Fibroblast of lung (primary cell): Measurements from ENCODE around the gene CDC20B. TPM values are rescaled to one million over a fixed set of nuclear protein-coding genes. Genes with fewer than 3 reads are reported as not detected.

ENCODE experiments used
- DNase-seq, 2 donors: peaks; one replicate each; pipeline versions ENCODE4 v3.0.0 to v3.0.0-alpha.2; 2010; ENCODE audit warnings: low read depth in 2 of 2
- H2AFZ ChIP-seq: 2 replicates; pipeline ENCODE4 v1.5.1; 2012; ENCODE audit warnings: low read length, control low read depth, inconsistent platforms
- H3K27ac ChIP-seq: 2 replicates; pipeline ENCODE4 v1.5.1; 2011; ENCODE audit warnings: low read length, control low read depth; ENCODE audit not compliant: insufficient read depth
- H3K27me3 ChIP-seq: 2 replicates; pipeline ENCODE4 v1.5.1; 2011; ENCODE audit warnings: mild to moderate bottlenecking, low read length; ENCODE audit not compliant: control insufficient read depth, insufficient read depth
- H3K36me3 ChIP-seq: 2 replicates; pipeline ENCODE4 v1.5.1; 2011; ENCODE audit warnings: low read length; ENCODE audit not compliant: control insufficient read depth, insufficient read depth
- H3K4me1 ChIP-seq: 2 replicates; pipeline ENCODE4 v1.5.1; 2011; ENCODE audit warnings: low read length; ENCODE audit not compliant: control insufficient read depth, insufficient read depth; ENCODE audit errors: extremely low read depth
- H3K4me2 ChIP-seq: 2 replicates; pipeline ENCODE4 v1.5.1; 2011; ENCODE audit warnings: low read length, control low read depth; ENCODE audit not compliant: insufficient read depth; ENCODE audit errors: extremely low read depth
- H3K4me3 ChIP-seq, 4 experiments: fragments of 200-600 bp in 1 of 4; sonication (generic) in 1 of 4; replicated peaks in 1 of 4; 2 replicates each; pipeline ENCODE4 v1.5.1; 2011 to 2016; ENCODE audit warnings: low read length in 4 of 4, low read depth in 3 of 4, mild to moderate bottlenecking in 3 of 4, control low read depth in 2 of 4, inconsistent platforms in 1 of 4, mixed read lengths in 1 of 4; ENCODE audit not compliant: insufficient read depth in 1 of 4; ENCODE audit errors: control extremely low read depth in 1 of 4
- H3K79me2 ChIP-seq: 2 replicates; pipeline ENCODE4 v1.5.1; 2012; ENCODE audit warnings: mild to moderate bottlenecking, low read length, inconsistent platforms; ENCODE audit not compliant: control insufficient read depth, insufficient read depth
- H3K9ac ChIP-seq: 2 replicates; pipeline ENCODE4 v1.5.1; 2011; ENCODE audit warnings: mild to moderate bottlenecking, low read length, control low read depth; ENCODE audit not compliant: insufficient read depth
- H3K9me3 ChIP-seq: 2 replicates; pipeline ENCODE4 v1.5.1; 2012; ENCODE audit warnings: low read depth, low read length; ENCODE audit not compliant: control insufficient read depth, insufficient read depth
- H4K20me1 ChIP-seq: 2 replicates; pipeline ENCODE4 v1.5.1; 2011; ENCODE audit warnings: low read length; ENCODE audit not compliant: control insufficient read depth, insufficient read depth; ENCODE audit errors: extremely low read depth
- EZH2 ChIP-seq: IDR thresholded peaks from 2 replicates; pipeline ENCODE4 v1.5.1; 2012; ENCODE audit warnings: low read length, control low read depth, mild to moderate bottlenecking; ENCODE audit errors: missing control alignments
- polyA plus RNA-seq, 2 donors: library from polyadenylated mRNA; depleted of rRNA in 1 of 2; stranded (reverse) in 1 of 2; unstranded in 1 of 2; fragments of >200 nt; gene quantifications; 2 replicates each; pipeline ENCODE4 v1.2.1, GENCODE V29; 2011 to 2012; ENCODE audit warnings: missing spikeins in 1 of 2
- total RNA-seq: library from RNA; depleted of rRNA; stranded (reverse); fragments of >200 nt; gene quantifications from 2 replicates; pipeline ENCODE4 v1.2.1, GENCODE V29; 2014
- TF ChIP-seq, protein P1 (sequence below), 2 donors: IDR thresholded peaks in 1 of 2; conservative IDR thresholded peaks in 1 of 2; 1 replicate in 1 of 2; 2 replicates in 1 of 2; pipeline ENCODE4 v1.5.1; 2011 to 2012; ENCODE audit warnings: low read length in 2 of 2, control low read depth in 1 of 2, inconsistent platforms in 1 of 2, low read depth in 1 of 2, mild to moderate bottlenecking in 1 of 2

CDC20B gene
- total and polyA plus RNA-seq, 2 donors (not counting 1 experiment from before 2014, with no cell fraction given) = under 0.01 TPM; not detected in 1

DNA sequence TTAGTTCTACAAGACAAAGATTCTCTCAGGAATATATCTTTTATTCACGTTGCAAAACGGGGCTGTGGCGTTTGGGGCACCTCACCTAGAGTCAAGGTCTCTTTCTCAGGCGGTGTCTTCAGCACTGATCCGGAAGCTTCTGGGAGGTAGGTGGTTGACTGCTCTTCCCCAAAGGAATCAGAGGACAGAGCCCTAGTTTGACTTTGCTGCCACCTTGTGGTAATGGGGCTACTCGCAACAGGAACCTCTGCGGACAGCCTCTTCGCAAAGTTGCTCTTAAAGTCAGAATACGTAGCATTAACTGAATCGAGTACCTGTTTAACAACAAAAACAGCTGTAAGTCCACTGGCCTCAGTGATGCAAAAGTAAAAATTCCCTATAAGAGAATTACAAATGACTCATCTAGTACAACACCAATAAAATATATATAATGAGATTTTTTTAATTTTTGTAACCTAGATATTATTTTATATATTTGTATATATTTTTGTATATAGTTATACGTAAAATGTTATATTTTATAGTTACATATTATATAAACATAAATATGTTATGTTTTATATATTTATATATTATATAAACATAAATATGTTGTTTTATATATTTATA lies 26.3 kb downstream of the CDC20B start:
- Histone ChIP-seq H3K4me3 (no peak overlapping the region), H3K4me2 (no peak overlapping the region), H3K36me3 (no peaks in the 10 kb centered on the region), H2AFZ (no peak overlapping the region), H3K4me1 (no peaks in the 10 kb centered on the region), H3K9ac (no peak overlapping the region), H3K27ac (no peak overlapping the region), H3K79me2 (no peaks in the 10 kb centered on the region), H3K9me3 (no peaks in the 10 kb centered on the region), H4K20me1 (no peaks in the 10 kb centered on the region), H3K27me3 (no peaks in the 10 kb centered on the region)
- peak; percentile 67 to 85 for DNase-seq
- TF ChIP-seq, protein P1, sequence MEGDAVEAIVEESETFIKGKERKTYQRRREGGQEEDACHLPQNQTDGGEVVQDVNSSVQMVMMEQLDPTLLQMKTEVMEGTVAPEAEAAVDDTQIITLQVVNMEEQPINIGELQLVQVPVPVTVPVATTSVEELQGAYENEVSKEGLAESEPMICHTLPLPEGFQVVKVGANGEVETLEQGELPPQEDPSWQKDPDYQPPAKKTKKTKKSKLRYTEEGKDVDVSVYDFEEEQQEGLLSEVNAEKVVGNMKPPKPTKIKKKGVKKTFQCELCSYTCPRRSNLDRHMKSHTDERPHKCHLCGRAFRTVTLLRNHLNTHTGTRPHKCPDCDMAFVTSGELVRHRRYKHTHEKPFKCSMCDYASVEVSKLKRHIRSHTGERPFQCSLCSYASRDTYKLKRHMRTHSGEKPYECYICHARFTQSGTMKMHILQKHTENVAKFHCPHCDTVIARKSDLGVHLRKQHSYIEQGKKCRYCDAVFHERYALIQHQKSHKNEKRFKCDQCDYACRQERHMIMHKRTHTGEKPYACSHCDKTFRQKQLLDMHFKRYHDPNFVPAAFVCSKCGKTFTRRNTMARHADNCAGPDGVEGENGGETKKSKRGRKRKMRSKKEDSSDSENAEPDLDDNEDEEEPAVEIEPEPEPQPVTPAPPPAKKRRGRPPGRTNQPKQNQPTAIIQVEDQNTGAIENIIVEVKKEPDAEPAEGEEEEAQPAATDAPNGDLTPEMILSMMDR (conservative IDR thresholded peaks at IDR 0.05 in 1 of 2, IDR thresholded peaks at IDR 0.05 in 1 of 2; ENCODE audit: low read depth in 1 of 2, low read length in 2 of 2) = peak; percentile 97 to 100
- TF ChIP-seq EZH2 = no peak

DNA sequence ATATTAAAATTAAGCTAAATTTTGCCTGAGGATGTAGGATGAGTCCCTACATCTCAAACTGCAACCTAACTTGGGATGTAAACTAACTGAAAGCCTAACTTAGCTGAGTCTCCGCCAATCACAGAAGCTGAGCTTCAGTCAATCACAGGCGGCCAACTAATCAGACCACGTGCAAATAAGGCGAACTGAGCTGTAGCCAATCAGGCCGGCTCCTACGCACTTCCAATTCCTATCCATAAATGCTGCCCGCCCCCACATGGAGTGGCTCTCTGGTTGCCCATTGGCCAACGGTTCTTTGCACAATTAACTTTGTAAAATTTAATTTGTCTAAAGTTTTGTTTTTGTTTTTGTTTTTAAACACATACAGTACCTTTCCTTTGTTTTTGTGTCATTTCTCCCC lies 26.9 kb downstream of the CDC20B start:
- no peaks in the 10 kb centered on the region for H3K4me1 ChIP-seq
- H4K20me1 ChIP-seq = no peaks in the 10 kb centered on the region
- H2AFZ ChIP-seq = no peak overlapping the region
- no peak for DNase-seq
- H3K27ac ChIP-seq = no peak overlapping the region
- H3K4me3 ChIP-seq = no peak overlapping the region
- H3K79me2 ChIP-seq = no peaks in the 10 kb centered on the region
- H3K9me3 ChIP-seq = no peaks in the 10 kb centered on the region
- H3K4me2 ChIP-seq = no peak overlapping the region
- no peaks in the 10 kb centered on the region for H3K36me3 ChIP-seq
- no peak for TF ChIP-seq EZH2
- TF ChIP-seq, protein P1 (conservative IDR thresholded peaks at IDR 0.05 in 1 of 2, IDR thresholded peaks at IDR 0.05 in 1 of 2; ENCODE audit: low read depth in 1 of 2, low read length in 2 of 2) = no peak
- no peak overlapping the region for H3K9ac ChIP-seq
- no peaks in the 10 kb centered on the region for H3K27me3 ChIP-seq

- H3K9me3 ChIP-seq = no peaks in the 10 kb centered on the region
- no peaks in the 10 kb centered on the region for H3K36me3 ChIP-seq
- H4K20me1 ChIP-seq = no peaks in the 10 kb centered on the region
- H2AFZ ChIP-seq = no peak overlapping the region
- TF ChIP-seq EZH2 = no peak
- TF ChIP-seq, protein P1 (conservative IDR thresholded peaks at IDR 0.05 in 1 of 2, IDR thresholded peaks at IDR 0.05 in 1 of 2; ENCODE audit: low read depth in 1 of 2, low read length in 2 of 2) = no peak
- H3K27ac ChIP-seq = no peak overlapping the region
- DNase-seq = no peak
- H3K4me3 ChIP-seq = no peak overlapping the region
- no peaks in the 10 kb centered on the region for H3K4me1 ChIP-seq
- no peaks in the 10 kb centered on the region for H3K27me3 ChIP-seq
- H3K79me2 ChIP-seq = no peaks in the 10 kb centered on the region
- H3K4me2 ChIP-seq = no peak overlapping the region
- no peak overlapping the region for H3K9ac ChIP-seq
Observed at GRCh38 chr5:55143624-55144023, 29.4 kb downstream of the CDC20B start.
